ENCODE data around the gene SIM2.
"Not testable (repeated sequence)": the region's sequence is repeated elsewhere in the genome, so short reads cannot be mapped to it uniquely, and the experiment has no call there.

SIM2 gene

GRCh38 chr21:36698981-36699545, at the start of gene SIM2:
Gene SIM2 (plus strand): TSS chr21:36699115. CDS start chr21:36699747, 632 bp downstream.
- DNase-seq = no peak

GRCh38 chr21:36654324-36654723, 44.6 kb upstream of the SIM2 start:
- DNase-seq = no peak

GRCh38 chr21:36654796-36655325, 44.1 kb upstream of the SIM2 start:
- no peak for DNase-seq

GRCh38 chr21:36656138-36656537, 42.8 kb upstream of the SIM2 start:
- DNase-seq = no peak

- DNase-seq = not testable (repeated sequence)
These were observed 41.6 kb upstream of the SIM2 start for GRCh38 chr21:36657290-36657689.

- no peak for DNase-seq
These were observed 40.9 kb upstream of the SIM2 start for GRCh38 chr21:36657999-36658398.

- no peak for DNase-seq
These were observed 40.0 kb upstream of the SIM2 start for GRCh38 chr21:36658926-36659325.

- DNase-seq = no peak
These were observed 37.2 kb upstream of the SIM2 start for GRCh38 chr21:36661511-36662309.

- DNase-seq = no peak
These were observed 35.7 kb upstream of the SIM2 start for GRCh38 chr21:36663033-36663855.

GRCh38 chr21:36664662-36664990, 34.3 kb upstream of the SIM2 start:
- no peak for DNase-seq

- DNase-seq = no peak
These were observed 33.1 kb upstream of the SIM2 start for GRCh38 chr21:36665806-36666205.

- DNase-seq = no peak
These were observed 30.2 kb upstream of the SIM2 start for GRCh38 chr21:36668713-36669112.

GRCh38 chr21:36671836-36672235, 27.1 kb upstream of the SIM2 start:
- no peak for DNase-seq

GRCh38 chr21:36672296-36672695, 26.6 kb upstream of the SIM2 start:
- DNase-seq = not testable (repeated sequence)

GRCh38 chr21:36672737-36673136, 26.2 kb upstream of the SIM2 start:
- DNase-seq = no peak

- no peak for DNase-seq
These were observed 22.6 kb upstream of the SIM2 start for GRCh38 chr21:36676039-36676950.

GRCh38 chr21:36677443-36677842, 21.5 kb upstream of the SIM2 start:
- no peak for DNase-seq

GRCh38 chr21:36678538-36678937, 20.4 kb upstream of the SIM2 start:
- no peak for DNase-seq

- no peak for DNase-seq
These were observed 17.7 kb upstream of the SIM2 start for GRCh38 chr21:36681117-36681631.

- no peak for DNase-seq
These were observed 13.8 kb upstream of the SIM2 start for GRCh38 chr21:36684957-36685714.

- no peak for DNase-seq
These were observed 12.0 kb upstream of the SIM2 start for GRCh38 chr21:36686955-36687354.

- no peak for DNase-seq
These were observed 10.6 kb upstream of the SIM2 start for GRCh38 chr21:36688324-36688723.
